Body of pancreas (tissue), 4 donors: ENCODE measurements around the gene CEACAM3. TPM values are rescaled to one million over a fixed set of nuclear protein-coding genes. Genes with fewer than 3 reads are reported as not detected.

Experiments used
- ATAC-seq: fragments of 150-250 bp; one replicate; pipeline ENCODE4 v1.9.1; 2016
- DNase-seq, 4 donors: peaks; one replicate each; pipeline ENCODE4 v3.0.0-alpha.2; 2019
- H3K27ac ChIP-seq, 4 donors: fragments of 200-600 bp; sonication (generic); 1 replicate in 3 of 4; 2 replicates in 1 of 4; pipeline versions ENCODE4 v1.5.1 to v1.6.1; 2016 to 2019; ENCODE audit warnings: mild to moderate bottlenecking in 1 of 4, mixed read lengths in 1 of 4, moderate library complexity in 1 of 4
- H3K27me3 ChIP-seq, 2 donors: fragments of 200-600 bp; sonication (generic); one replicate each; pipeline ENCODE4 v1.6.0; 2016; ENCODE audit warnings: mild to moderate bottlenecking in 1 of 2
- H3K36me3 ChIP-seq, 2 donors: fragments of 200-600 bp; sonication (generic); replicated peaks in 1 of 2; 2 replicates each; pipeline ENCODE4 v1.5.1; 2016; ENCODE audit warnings: low read depth in 2 of 2; ENCODE audit not compliant: insufficient read depth in 1 of 2
- H3K4me1 ChIP-seq: fragments of 200-600 bp; sonication (generic); one replicate; pipeline ENCODE4 v1.6.0; 2016
- H3K4me3 ChIP-seq, 2 donors: fragments of 200-600 bp; sonication (generic); 1 replicate in 1 of 2; 2 replicates in 1 of 2; pipeline ENCODE4 v1.5.1; 2016 to 2019
- H3K9me3 ChIP-seq, 3 donors: fragments of 200-600 bp; sonication (generic); 1 replicate in 2 of 3; 2 replicates in 1 of 3; pipeline ENCODE4 v1.5.1; 2016
- CTCF ChIP-seq, 7 experiments: fragments of 450-650 bp in 4 of 7; fragments of 200-600 bp in 3 of 7; sonication (generic) in 3 of 7; IDR thresholded peaks; one replicate each; pipeline ENCODE4 v1.5.1; 2016 to 2019; ENCODE audit warnings: antibody characterized with exemption in 7 of 7
- POLR2A ChIP-seq, 3 donors: fragments of 450-650 bp; IDR thresholded peaks; one replicate each; pipeline ENCODE4 v1.6.1; 2016; ENCODE audit warnings: antibody characterized with exemption in 3 of 3, mild to moderate bottlenecking in 2 of 3
- WGBS, 2 donors: methylation state at CpG; one replicate each; pipeline ENCODE4 v1.1.5; 2017; 5-methylcytosine and 5-hydroxymethylcytosine counted together
- intact Hi-C: fragments of 100-400 bp; cut with DNase I; formaldehyde crosslinking; loops from one replicate; pipeline ENCODE4 v1.15.1; 2023
- total RNA-seq, 2 donors: library from RNA; depleted of rRNA; stranded (reverse); fragments of >200 nt; gene quantifications; one replicate each; pipeline ENCODE4 v1.1.0, GENCODE V29; 2016

Gene CEACAM3
- total RNA-seq, 2 donors from 2014 or later: not detected

GRCh38 chr19:41859618-41860418 lies 63.4 kb downstream of the CEACAM3 start, which contains the start of gene RPS19:
TSS of gene RPS19 (plus strand) at chr19:41860255. CDS start at chr19:41860775, 520 bp downstream.
- intact Hi-C loops: no loop called here
- peaks cover 7 to 14% of the 10 kb centered on the region in 2 donors for H3K36me3 ChIP-seq
- H3K9me3 ChIP-seq: no peaks in the 10 kb centered on the region
- TF ChIP-seq POLR2A (IDR thresholded peaks at IDR 0.05): peak; percentile 84 to 88 (median 85)
- TF ChIP-seq CTCF (IDR thresholded peaks at IDR 0.05): peak; percentile 38 to 94 (median 88)
- no peaks in the 10 kb centered on the region for H3K27me3 ChIP-seq
- ATAC-seq (peak; percentile 90), DNase-seq (peak; percentile 98 to 99 (median 98))
- peaks cover 39% of the 10 kb centered on the region for H3K4me1 ChIP-seq
- peak within 1 kb of the TSS; percentile 86 to 99 (median 97) for H3K27ac ChIP-seq
- 0 to 1% methylated on average over 36 to 68 of the region's 76 CpGs for WGBS, 2 donors
- peak within 1 kb of the TSS; percentile 64 to 79 for H3K4me3 ChIP-seq

- DNase-seq (peak in 1 of 4 donors; percentile 19), ATAC-seq (no peak)
- no peaks in the 10 kb centered on the region for H3K9me3 ChIP-seq
- WGBS, 2 donors: 1% methylated on average over 39 of the region's 45 CpGs; no CpG with 5 or more reads in 1 of the 2 donors
- H3K27ac ChIP-seq: peak overlapping the region; percentile 86 to 99 (median 97)
- peaks cover 47% of the 10 kb centered on the region for H3K4me1 ChIP-seq
- no peaks in the 10 kb centered on the region for H3K27me3 ChIP-seq
- intact Hi-C loops: no loop called here
- TF ChIP-seq CTCF (IDR thresholded peaks at IDR 0.05): no peak
- no peak for TF ChIP-seq POLR2A (IDR thresholded peaks at IDR 0.05)
- H3K36me3 ChIP-seq: peaks cover 7 to 14% of the 10 kb centered on the region in 2 donors
- H3K4me3 ChIP-seq: peak overlapping the region; percentile 64 to 79
These were observed 64.2 kb downstream of the CEACAM3 start for GRCh38 chr19:41860419-41861115.

Other genes with a start within 250 kb of the CEACAM3 start
- under 1 TPM in 1 of 2 donors, not detected in 1; 0.52 TPM for gene CEACAM21, start 220.4 kb upstream of the CEACAM3 start, total RNA-seq
- gene CEACAM4, start 169.5 kb upstream of the CEACAM3 start, total RNA-seq: 1 to 10 TPM in 1 of 2 donors, not detected in 1; 1.8 TPM
- under 1 TPM; 0.52 to 0.99 TPM for gene CEACAM7, start 108.3 kb upstream of the CEACAM3 start, total RNA-seq
- gene CEACAM5, start 88.0 kb upstream of the CEACAM3 start, total RNA-seq: 1 to 10 TPM in 1 of 2 donors, not detected in 1; 4.9 TPM
- 10 to 100 TPM in 1 of 2 donors, 1 to 10 TPM in 1; 3.0 to 27.0 TPM for gene CEACAM6, start 41.1 kb upstream of the CEACAM3 start, total RNA-seq
- gene LYPD4, start 48.1 kb downstream of the CEACAM3 start, total RNA-seq: not detected
- not detected for gene DMRTC2, start 48.5 kb downstream of the CEACAM3 start, total RNA-seq
- 100 to 1,000 TPM; 454 to 832 TPM for gene RPS19, start 63.7 kb downstream of the CEACAM3 start, total RNA-seq
- not detected for gene CD79A, start 80.7 kb downstream of the CEACAM3 start, total RNA-seq
- gene ARHGEF1, start 86.6 kb downstream of the CEACAM3 start, total RNA-seq: 100 to 1,000 TPM in 1 of 2 donors, 10 to 100 TPM in 1; 43.8 to 104 TPM
- not detected for gene ERFL, start 131.9 kb downstream of the CEACAM3 start, total RNA-seq
- 10 to 100 TPM; 87.3 to 88.5 TPM for gene RABAC1, start 162.7 kb downstream of the CEACAM3 start, total RNA-seq
- gene ATP1A3, start 197.6 kb downstream of the CEACAM3 start, total RNA-seq: under 1 TPM in 1 of 2 donors, not detected in 1; 0.26 TPM